ENCODE data around the gene NCOA3. TPM values are rescaled to one million over a fixed set of nuclear protein-coding genes. Genes with fewer than 3 reads are reported as not detected.

The NCOA3 gene
- total RNA-seq, 3 donors from 2014 or later = 22.8 to 28.8 (median 24.7) TPM

DNA sequence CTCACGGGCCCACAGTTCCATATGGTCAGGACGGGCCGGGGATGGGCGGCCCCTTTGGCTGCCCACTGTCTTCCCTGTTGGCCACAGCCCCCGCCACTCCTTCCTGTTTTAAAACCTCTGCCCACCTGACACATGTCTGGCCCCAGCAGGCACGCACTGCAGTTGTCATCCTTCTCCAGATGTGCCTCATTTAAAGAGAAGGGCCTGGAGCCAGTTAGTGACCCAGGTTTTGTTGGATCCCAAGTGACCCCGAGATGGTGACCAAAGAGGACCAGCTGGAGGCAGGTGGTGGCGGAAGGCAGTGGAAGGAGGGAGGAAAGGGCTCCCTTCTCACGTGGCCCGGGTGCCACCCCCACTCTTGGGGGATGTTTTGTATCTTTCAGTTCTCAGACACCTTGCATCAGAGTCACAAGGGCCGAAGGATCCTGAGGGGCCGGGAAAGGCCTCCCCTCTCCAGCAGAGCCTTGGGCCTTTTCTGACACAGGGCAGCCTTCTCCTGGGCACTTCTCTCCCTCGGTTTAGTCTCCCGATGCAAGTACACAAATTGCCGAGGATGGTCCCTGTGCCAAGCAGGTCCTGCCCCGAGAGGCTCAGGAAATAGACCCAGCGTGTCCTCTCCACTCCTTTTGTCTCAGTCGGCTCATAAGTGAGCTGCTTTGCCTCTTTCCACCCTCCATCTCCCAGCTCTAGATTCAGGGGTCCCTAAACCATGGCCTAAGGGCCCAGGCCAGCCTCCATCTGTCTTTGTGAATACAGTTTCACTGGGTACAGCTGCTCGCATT is 166.0 kb downstream of the NCOA3 start:
- ATAC-seq (no peak), DNase-seq (no peak)
- H3K36me3 ChIP-seq (ENCODE audit: low read depth) = no peaks in the 10 kb centered on the region
- H3K9me3 ChIP-seq = no peaks in the 10 kb centered on the region
- no peak for TF ChIP-seq CTCF (IDR thresholded peaks at IDR 0.05)
- no peak overlapping the region for H3K4me3 ChIP-seq
- intact Hi-C loops (cut with DNase I, micrococcal nuclease) = loop anchor here in 1 of 2 donors (10.0 kb wide), 1 partner anchor 117 kb away; the partner anchor contains the start of gene SULF2
- H3K4me1 ChIP-seq (ENCODE audit: low read depth) = no peaks in the 10 kb centered on the region

- Histone ChIP-seq H3K9me3 (no peaks in the 10 kb centered on the region), H3K4me3 (no peak overlapping the region), H3K36me3 (ENCODE audit: low read depth) (no peaks in the 10 kb centered on the region), H3K4me1 (ENCODE audit: low read depth) (no peaks in the 10 kb centered on the region)
- TF ChIP-seq CTCF (IDR thresholded peaks at IDR 0.05) = no peak
- intact Hi-C loops (cut with DNase I, micrococcal nuclease) = loop anchor here in 1 of 2 donors (10.0 kb wide), 1 partner anchor 116 kb away; the partner anchor contains the start of gene SULF2
- no peak for DNase-seq
- ATAC-seq = no peak
Observed at GRCh38 chr20:47668313-47669151, 166.8 kb downstream of the NCOA3 start.

DNA sequence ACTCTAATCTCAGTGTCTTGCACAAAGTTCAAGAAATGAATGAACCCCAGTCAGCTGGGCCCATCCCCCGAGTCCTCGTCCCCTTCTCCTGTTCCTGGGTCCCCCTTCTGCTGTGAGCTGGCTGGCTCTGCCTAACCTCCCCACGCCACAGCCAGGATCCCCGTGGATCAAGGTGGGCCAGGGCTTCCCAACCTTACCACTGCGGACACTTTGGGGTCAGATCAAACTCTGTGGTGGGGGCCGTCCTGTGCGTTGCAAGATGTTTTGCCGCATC is 167.4 kb downstream of the NCOA3 start:
- Histone ChIP-seq H3K36me3 (ENCODE audit: low read depth) (no peaks in the 10 kb centered on the region), H3K4me1 (ENCODE audit: low read depth) (no peaks in the 10 kb centered on the region), H3K9me3 (no peaks in the 10 kb centered on the region), H3K4me3 (no peak overlapping the region)
- DNase-seq (no peak), ATAC-seq (no peak)
- intact Hi-C loops (cut with DNase I, micrococcal nuclease) = loop anchor here in 1 of 2 donors (10.0 kb wide), 1 partner anchor 116 kb away; the partner anchor contains the start of gene SULF2
- no peak for TF ChIP-seq CTCF (IDR thresholded peaks at IDR 0.05)

DNA sequence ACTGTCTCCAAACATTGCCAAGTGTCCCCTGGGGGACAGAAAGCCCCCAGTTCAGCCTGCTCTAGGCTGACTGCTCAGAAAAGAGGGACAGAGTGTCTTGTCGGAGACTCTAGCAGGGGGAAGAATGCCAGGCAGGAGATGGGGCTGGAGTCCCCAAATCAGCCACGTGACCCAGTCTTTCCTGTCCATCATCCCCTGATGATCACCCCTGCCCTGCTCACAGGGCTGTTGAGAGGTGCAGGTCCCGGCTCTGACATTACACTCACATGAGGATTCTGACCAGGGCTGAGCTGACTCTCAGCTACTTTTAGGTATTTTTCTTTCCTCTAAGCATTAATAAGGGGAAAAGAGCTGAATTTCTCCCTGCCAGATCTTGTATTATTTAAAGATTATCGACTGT is 167.8 kb downstream of the NCOA3 start:
- no peaks in the 10 kb centered on the region for H3K9me3 ChIP-seq
- DNase-seq (no peak), ATAC-seq (no peak)
- H3K4me1 ChIP-seq (ENCODE audit: low read depth) = no peaks in the 10 kb centered on the region
- no peak overlapping the region for H3K4me3 ChIP-seq
- no peak for TF ChIP-seq CTCF (IDR thresholded peaks at IDR 0.05)
- intact Hi-C loops (cut with DNase I, micrococcal nuclease) = loop anchor here in 1 of 2 donors (10.0 kb wide), 1 partner anchor 115 kb away; the partner anchor contains the start of gene SULF2
- no peaks in the 10 kb centered on the region for H3K36me3 ChIP-seq (ENCODE audit: low read depth)

- no peak for TF ChIP-seq CTCF (IDR thresholded peaks at IDR 0.05)
- no peaks in the 10 kb centered on the region for H3K36me3 ChIP-seq (ENCODE audit: low read depth)
- DNase-seq (no peak), ATAC-seq (no peak)
- intact Hi-C loops (cut with DNase I, micrococcal nuclease) = loop anchor here (10.0 kb wide), 2 partner anchors 115 to 955 kb away; partner anchors contain the start of gene SULF2 (in 1 of the 2)
- H3K9me3 ChIP-seq = no peaks in the 10 kb centered on the region
- no peaks in the 10 kb centered on the region for H3K4me1 ChIP-seq (ENCODE audit: low read depth)
- no peak overlapping the region for H3K4me3 ChIP-seq
Observed at GRCh38 chr20:47669927-47670890, 168.5 kb downstream of the NCOA3 start.

All from mucosa of descending colon (tissue), 3 donors.